OCI-LY7 (cell line): ENCODE measurements around the gene TIAL1.

Experiments used
- CTCF ChIP-seq: fragments of 200-600 bp; sonication (generic); conservative IDR thresholded peaks from 2 replicates; pipeline ENCODE4 v1.5.1; 2014; ENCODE audit warnings: mild to moderate bottlenecking, antibody characterized with exemption, low read length, moderate library complexity, mixed read lengths
- EZH2phosphoT487 ChIP-seq: fragments of 200-600 bp; sonication (generic); IDR thresholded peaks from 2 replicates; pipeline ENCODE4 v1.6.1; 2018; ENCODE audit warnings: low read depth, borderline replicate concordance, mild to moderate bottlenecking, mixed run types, antibody characterized with exemption, low read length, moderate library complexity, mixed read lengths

DNA sequence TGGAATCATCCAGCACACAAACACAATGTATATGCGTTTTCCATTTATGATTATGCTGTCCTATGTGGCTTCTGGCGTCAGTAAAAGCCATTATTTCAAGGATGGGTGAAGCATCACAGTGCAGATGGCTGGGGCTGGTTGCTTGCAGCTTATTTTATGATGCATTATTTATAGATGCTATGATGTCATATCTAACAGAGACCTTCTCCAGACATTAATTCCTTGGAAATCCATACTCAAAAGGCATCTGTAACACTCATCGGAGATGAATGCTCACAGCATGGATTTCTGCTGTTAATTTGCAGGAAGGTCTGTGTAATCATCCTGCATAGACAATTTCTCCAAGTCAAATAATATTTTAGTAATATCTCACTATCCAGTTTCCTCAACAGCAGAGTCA lies 61.5 kb downstream of the TIAL1 start:
- TF ChIP-seq CTCF = no peak
- no peak for TF ChIP-seq EZH2phosphoT487
